Activated CD4-positive, CD25-positive, alpha-beta regulatory T cell (primary cell): ENCODE measurements around the gene PYGO1.
"Not testable (repeated sequence)": the region's sequence is repeated elsewhere in the genome, so short reads cannot be mapped to it uniquely, and the experiment has no call there.

Experiments used
- DNase-seq, 4 experiments: peaks; one replicate each; lab custom pipeline; 2025; lab: John Stamatoyannopoulos, UW

Gene PYGO1

GRCh38 chr15:55507567-55507966 lies 80.6 kb downstream of the PYGO1 start:
- DNase-seq, result no peak

- DNase-seq, result not testable (repeated sequence)
These were observed 82.7 kb downstream of the PYGO1 start for GRCh38 chr15:55505407-55505806.

- DNase-seq, result no peak
These were observed 89.0 kb downstream of the PYGO1 start for GRCh38 chr15:55499151-55499550.

- peak; percentile 32 to 52 (median 40) for DNase-seq
These were observed 89.8 kb downstream of the PYGO1 start for GRCh38 chr15:55498109-55498938.

GRCh38 chr15:55496716-55497115 lies 91.4 kb downstream of the PYGO1 start:
- DNase-seq, result no peak

GRCh38 chr15:55494931-55495330 lies 93.2 kb downstream of the PYGO1 start:
- DNase-seq, result no peak

- not testable (repeated sequence) for DNase-seq
These were observed 99.1 kb downstream of the PYGO1 start for GRCh38 chr15:55488952-55489600.
